Lower leg skin (tissue), 4 donors: ENCODE results near the gene DTX3. TPM values are rescaled to one million over a fixed set of nuclear protein-coding genes. Genes with fewer than 3 reads are reported as not detected.

Experiments used
- DNase-seq, 2 donors: peaks; one replicate each; pipeline ENCODE4 v3.0.0-alpha.2; 2019; ENCODE audit warnings: low spot score in 2 of 2
- H3K4me3 ChIP-seq: fragments of 200-600 bp; sonication (generic); 2 replicates; pipeline ENCODE4 v1.5.1; 2017; ENCODE audit warnings: mild to moderate bottlenecking, low read depth; ENCODE audit not compliant: poor library complexity, severe bottlenecking
- POLR2A ChIP-seq, 2 donors: fragments of 450-650 bp; IDR thresholded peaks; one replicate each; pipeline ENCODE4 v1.6.1; 2016 to 2017; ENCODE audit warnings: antibody characterized with exemption in 2 of 2, mild to moderate bottlenecking in 1 of 2, moderate library complexity in 1 of 2
- WGBS, 2 donors: methylation state at CpG; one replicate each; pipeline ENCODE4 v1.1.5; 2018; 5-methylcytosine and 5-hydroxymethylcytosine counted together
- intact Hi-C: fragments of 100-400 bp; cut with DNase I; formaldehyde crosslinking; loops from one replicate; pipeline ENCODE4 v1.15.0; 2023; ENCODE audit warnings: low total_unique reads
- total RNA-seq, 4 donors: library from RNA; depleted of rRNA; stranded (reverse); fragments of >200 nt; gene quantifications; one replicate each; pipeline ENCODE4 v1.1.0, GENCODE V29; 2016
- TF ChIP-seq, protein P1 (sequence below), 3 donors: fragments of 450-650 bp; IDR thresholded peaks; one replicate each; pipeline ENCODE4 v1.5.1; 2016; ENCODE audit warnings: antibody characterized with exemption in 3 of 3, mild to moderate bottlenecking in 3 of 3, moderate library complexity in 2 of 3

The DTX3 gene
- total RNA-seq, 4 donors from 2014 or later, result 6.1 to 17.4 (median 11.4) TPM

DNA sequence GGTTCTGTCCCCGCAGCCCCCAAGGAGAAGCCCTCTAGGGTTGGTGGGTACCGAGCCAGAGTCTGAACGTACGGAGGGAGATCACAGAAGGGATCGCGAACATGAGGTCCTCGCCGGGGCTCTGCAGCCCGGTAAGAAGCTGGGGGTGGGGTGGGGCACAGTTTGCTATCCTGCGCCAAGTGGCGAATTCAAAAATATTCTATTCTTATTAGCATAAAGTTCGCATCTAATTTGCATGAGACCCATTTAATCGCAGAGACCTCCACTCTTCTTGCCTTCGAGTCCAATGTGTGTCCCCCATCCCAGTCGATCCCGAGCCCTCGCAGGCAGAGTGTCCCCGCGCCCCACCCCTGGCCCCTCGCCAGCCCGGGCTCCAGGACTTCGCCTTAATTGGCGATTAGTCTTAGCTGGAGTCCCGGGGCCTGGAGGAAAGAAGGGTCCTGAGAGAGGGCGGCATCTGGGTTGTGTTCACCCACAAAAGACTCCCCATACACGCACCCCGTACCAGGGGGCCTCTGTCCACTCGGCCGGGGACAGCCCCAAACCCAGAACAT lies 6.0 kb downstream of the DTX3 start:
- TF ChIP-seq POLR2A (IDR thresholded peaks at IDR 0.05), result no peak
- TF ChIP-seq, protein P1, sequence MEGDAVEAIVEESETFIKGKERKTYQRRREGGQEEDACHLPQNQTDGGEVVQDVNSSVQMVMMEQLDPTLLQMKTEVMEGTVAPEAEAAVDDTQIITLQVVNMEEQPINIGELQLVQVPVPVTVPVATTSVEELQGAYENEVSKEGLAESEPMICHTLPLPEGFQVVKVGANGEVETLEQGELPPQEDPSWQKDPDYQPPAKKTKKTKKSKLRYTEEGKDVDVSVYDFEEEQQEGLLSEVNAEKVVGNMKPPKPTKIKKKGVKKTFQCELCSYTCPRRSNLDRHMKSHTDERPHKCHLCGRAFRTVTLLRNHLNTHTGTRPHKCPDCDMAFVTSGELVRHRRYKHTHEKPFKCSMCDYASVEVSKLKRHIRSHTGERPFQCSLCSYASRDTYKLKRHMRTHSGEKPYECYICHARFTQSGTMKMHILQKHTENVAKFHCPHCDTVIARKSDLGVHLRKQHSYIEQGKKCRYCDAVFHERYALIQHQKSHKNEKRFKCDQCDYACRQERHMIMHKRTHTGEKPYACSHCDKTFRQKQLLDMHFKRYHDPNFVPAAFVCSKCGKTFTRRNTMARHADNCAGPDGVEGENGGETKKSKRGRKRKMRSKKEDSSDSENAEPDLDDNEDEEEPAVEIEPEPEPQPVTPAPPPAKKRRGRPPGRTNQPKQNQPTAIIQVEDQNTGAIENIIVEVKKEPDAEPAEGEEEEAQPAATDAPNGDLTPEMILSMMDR (IDR thresholded peaks at IDR 0.05), result no peak
- DNase-seq, result peak in 1 of 2 donors; percentile 94
- intact Hi-C loops, result no loop called here
- WGBS, 2 donors, result 4 to 5% methylated on average over 29 of the region's 29 CpGs
- H3K4me3 ChIP-seq, result peak overlapping the region; percentile 39

DNA sequence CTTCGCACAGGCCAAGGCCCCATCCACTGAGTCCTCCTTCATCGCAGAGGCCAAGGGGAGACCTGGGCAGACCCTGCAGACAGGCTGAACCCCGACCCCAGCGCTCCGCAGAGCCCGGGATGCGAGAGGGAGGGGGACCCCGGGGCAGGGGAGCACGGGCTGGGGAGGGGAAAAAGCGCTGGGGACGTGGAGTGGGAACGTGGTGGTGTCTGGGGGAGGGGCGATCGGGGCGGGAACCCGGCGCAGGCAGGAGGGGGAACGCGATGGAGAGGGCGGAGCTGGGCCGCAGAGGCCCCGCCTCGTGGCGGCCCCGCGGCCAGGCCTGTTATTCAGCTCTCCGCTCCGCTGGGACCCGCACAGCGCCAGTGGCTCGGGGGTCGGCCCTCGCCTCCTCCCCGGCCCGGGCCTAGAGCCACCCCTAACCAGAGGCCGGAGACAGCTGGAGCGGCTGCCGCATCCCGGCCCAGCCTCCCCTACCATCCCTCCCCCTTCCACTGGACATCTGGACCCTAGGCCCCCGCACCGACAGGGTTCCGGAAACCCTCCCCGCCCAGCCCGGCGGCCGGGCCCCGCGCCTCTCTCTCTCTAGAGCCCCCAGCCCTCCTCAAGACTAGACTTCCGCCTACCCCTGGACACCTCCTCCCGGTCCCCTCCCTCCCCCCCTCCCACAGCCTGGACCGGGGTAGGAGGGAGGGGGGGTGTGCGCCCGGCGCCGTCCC lies 6.6 kb downstream of the DTX3 start, which contains the start of gene ARHGEF25:
Gene ARHGEF25, plus strand, starts transcription at position 328 of the 719 bp plus-strand sequence. CDS start 460 bp downstream, outside the sequence.
- intact Hi-C loops, result no loop called here
- peak; percentile 34 to 93 for DNase-seq
- TF ChIP-seq POLR2A (IDR thresholded peaks at IDR 0.05), result no peak
- TF ChIP-seq, protein P1 (IDR thresholded peaks at IDR 0.05), result no peak
- H3K4me3 ChIP-seq, result peak within 1 kb of the TSS; percentile 39
- WGBS, 2 donors, result 2% methylated on average over 40 to 47 of the region's 55 CpGs

DNA sequence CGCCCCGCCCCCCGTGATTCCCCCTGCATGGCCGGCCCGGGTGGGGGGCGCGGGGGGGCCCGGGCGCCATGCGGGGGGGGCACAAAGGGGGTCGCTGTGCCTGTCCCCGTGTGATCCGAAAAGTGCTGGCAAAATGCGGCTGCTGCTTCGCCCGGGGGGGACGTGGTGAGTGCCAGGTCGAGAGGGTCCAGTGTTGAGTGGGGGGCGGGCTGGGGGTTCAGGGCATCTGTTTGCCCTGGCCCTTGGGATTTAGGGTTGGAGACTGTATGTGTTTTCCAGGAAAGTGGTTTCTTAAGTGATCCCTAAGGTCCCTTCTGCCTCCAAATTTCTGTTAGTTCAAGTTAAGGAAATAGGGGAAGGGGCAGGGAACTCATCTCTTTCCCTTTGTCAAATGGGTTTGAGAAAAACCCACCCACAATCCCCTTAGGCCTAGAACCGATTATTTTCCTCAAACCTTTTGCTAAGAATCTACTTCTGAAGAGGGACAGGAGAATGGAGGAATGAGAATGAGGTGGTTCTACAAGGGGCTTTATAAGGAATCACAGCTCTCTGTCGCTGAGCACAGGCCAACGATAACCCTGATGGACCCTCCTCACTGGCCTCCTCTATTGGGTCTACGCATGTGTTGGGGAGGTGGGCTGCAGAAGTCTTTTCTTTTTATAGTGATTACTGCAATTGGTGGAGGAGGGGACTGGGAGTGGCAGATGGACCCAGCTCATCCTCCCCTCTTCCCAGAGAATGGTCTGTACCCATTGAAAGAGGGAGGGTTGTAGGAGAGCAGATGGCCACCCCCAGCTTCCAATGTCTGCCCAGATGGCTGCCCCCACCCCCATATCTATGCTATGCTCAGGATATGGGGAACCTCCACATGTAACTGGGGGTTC lies 7.4 kb downstream of the DTX3 start:
- 16 to 27% methylated on average over 12 to 23 of the region's 23 CpGs for WGBS, 2 donors
- H3K4me3 ChIP-seq, result peak overlapping the region; percentile 39
- no peak for TF ChIP-seq POLR2A (IDR thresholded peaks at IDR 0.05)
- TF ChIP-seq, protein P1 (IDR thresholded peaks at IDR 0.05), result no peak
- intact Hi-C loops, result no loop called here
- DNase-seq, result no peak

DNA sequence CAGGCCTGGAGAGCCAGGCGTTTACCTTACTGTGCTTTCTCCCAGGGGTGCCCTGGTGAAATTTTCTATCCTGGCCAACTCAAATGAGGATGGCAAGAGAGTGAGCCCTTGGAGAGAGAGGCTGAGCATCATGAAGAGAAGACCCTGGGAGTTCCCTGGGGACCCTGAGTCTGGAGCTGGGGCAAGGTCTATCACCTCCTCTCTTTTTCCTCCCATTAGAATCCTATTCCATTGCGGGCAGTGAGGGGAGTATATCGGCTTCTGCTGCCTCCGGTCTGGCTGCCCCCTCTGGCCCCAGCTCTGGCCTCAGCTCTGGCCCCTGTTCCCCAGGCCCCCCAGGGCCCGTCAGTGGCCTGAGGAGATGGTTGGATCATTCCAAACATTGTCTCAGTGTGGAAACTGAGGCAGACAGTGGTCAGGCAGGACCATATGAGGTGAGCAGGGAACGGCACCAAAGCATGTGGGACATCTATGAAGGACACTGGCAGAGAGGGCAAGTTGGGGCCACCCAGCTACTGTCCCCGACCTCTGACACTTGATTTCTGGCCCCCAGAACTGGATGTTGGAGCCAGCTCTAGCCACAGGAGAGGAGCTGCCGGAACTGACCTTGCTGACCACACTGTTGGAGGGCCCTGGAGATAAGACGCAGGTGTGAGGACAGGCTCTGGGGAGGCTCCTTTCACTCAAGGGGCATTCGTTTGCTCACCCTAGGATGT lies 8.2 kb downstream of the DTX3 start:
- intact Hi-C loops, result no loop called here
- no peak for DNase-seq
- no peak overlapping the region for H3K4me3 ChIP-seq
- TF ChIP-seq, protein P1 (IDR thresholded peaks at IDR 0.05), result no peak
- TF ChIP-seq POLR2A (IDR thresholded peaks at IDR 0.05), result no peak
- WGBS, 2 donors, result 95% methylated on average over 10 of the region's 10 CpGs

DNA sequence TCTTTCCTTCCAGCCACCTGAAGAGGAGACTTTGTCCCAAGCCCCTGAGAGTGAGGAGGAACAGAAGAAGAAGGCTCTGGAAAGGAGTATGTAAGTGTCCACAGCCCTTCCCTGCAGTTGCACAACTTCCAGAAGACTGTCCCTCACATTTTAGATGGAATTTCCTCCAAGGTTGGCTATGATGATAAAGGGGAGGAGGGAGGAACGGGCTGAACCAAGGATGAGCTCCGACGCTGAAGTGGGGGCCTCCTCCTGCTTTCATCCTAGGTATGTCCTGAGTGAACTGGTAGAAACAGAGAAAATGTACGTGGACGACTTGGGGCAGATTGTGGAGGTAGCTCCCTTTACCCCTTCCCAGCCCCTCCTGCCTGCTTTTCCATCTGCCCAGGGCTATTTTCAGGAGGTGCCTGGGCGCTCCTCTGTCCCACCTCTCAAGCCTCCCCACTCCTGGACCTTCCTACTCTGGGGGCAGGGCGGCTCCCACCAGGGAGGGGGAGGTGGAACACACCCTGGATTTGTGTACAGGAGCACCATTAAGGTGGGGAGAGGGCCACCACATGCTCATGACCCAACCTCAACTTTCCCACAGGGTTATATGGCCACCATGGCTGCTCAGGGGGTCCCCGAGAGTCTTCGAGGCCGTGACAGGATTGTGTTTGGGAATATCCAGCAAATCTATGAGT lies 8.9 kb downstream of the DTX3 start:
- 83 to 92% methylated on average over 10 of the region's 10 CpGs for WGBS, 2 donors
- DNase-seq, result no peak

More for the DNA sequence above, 8.9 kb downstream of the DTX3 start:
- H3K4me3 ChIP-seq, result no peak overlapping the region
- intact Hi-C loops, result no loop called here
- TF ChIP-seq, protein P1 (IDR thresholded peaks at IDR 0.05), result no peak
- TF ChIP-seq POLR2A (IDR thresholded peaks at IDR 0.05), result no peak
